ENCODE measurements around the gene MATK.

Gene MATK

GRCh38 chr19:3826163-3826562, 40.0 kb upstream of the MATK start:
- 83 to 84% methylated on average over 12 of the region's 12 CpGs for WGBS, 2 experiments
- Histone ChIP-seq H3K27me3 (ENCODE audit: control insufficient read depth, insufficient read depth, low read length, poor library complexity, severe bottlenecking) (peaks cover 4% of the 10 kb centered on the region), H3K27ac (ENCODE audit: insufficient read depth, low read depth, low read length, poor library complexity, severe bottlenecking) (no peak overlapping the region)

DNA sequence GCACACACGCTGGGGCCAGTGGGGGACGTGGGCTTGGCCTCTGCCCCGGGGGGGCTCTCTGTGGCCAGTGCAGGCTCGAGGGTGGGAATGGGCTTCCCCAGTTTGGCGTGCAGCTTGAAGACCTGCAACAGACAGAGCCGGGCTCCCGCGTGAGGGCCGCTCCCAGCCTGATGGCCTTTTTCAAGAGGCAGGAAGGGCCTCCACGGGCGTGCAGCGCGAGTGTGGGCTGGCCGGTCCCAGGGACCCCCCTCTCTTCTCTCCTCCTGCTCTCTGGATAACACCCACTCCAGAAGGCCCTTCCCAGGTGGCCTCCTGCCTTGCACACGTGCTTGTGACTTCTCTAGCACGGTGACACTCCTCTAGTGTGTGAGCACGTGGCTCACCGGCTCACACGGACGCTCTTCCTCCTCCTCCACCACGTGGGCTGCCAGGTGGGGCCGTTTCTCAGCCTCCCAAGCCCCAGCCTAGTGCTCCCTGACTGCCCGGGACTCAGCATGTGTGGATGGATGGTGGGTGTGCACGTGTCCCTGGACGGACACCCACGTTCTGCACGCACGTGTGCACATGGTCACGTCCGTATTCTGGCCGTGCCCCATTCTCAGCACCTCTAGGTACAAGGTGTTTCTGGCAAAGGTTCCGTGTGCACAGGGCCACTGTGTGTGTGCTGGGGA, 39.2 kb upstream of the MATK start:
- Histone ChIP-seq H3K4me1 (ENCODE audit: control insufficient read depth, insufficient read depth, low read length) (no peaks in the 10 kb centered on the region), H3K9me3 (ENCODE audit: control insufficient read depth, low read length) (no peaks in the 10 kb centered on the region), H3K27me3 (ENCODE audit: control insufficient read depth, insufficient read depth, low read length, poor library complexity, severe bottlenecking) (peaks cover 4% of the 10 kb centered on the region), H3K4me3 (ENCODE audit: insufficient read depth, low read depth, low read length) (no peak overlapping the region), H3K27ac (ENCODE audit: insufficient read depth, low read depth, low read length, poor library complexity, severe bottlenecking) (no peak overlapping the region), H3K36me3 (ENCODE audit: control insufficient read depth, insufficient read depth, low read length) (no peaks in the 10 kb centered on the region)
- 89% methylated on average over 32 of the region's 32 CpGs for WGBS, 2 experiments

More at GRCh38 chr19:3826163-3826562, 40.0 kb upstream of the MATK start:
- Histone ChIP-seq H3K9me3 (ENCODE audit: control insufficient read depth, low read length) (no peaks in the 10 kb centered on the region), H3K36me3 (ENCODE audit: control insufficient read depth, insufficient read depth, low read length) (no peaks in the 10 kb centered on the region), H3K4me3 (ENCODE audit: insufficient read depth, low read depth, low read length) (no peak overlapping the region), H3K4me1 (ENCODE audit: control insufficient read depth, insufficient read depth, low read length) (no peaks in the 10 kb centered on the region)

- H3K36me3 ChIP-seq (ENCODE audit: control insufficient read depth, insufficient read depth, low read length), result no peaks in the 10 kb centered on the region
- peaks cover 4% of the 10 kb centered on the region for H3K27me3 ChIP-seq (ENCODE audit: control insufficient read depth, insufficient read depth, low read length, poor library complexity, severe bottlenecking)
- 89 to 94% methylated on average over 10 of the region's 10 CpGs for WGBS, 2 experiments
- no peak overlapping the region for H3K27ac ChIP-seq (ENCODE audit: insufficient read depth, low read depth, low read length, poor library complexity, severe bottlenecking)
- H3K9me3 ChIP-seq (ENCODE audit: control insufficient read depth, low read length), result no peaks in the 10 kb centered on the region
- H3K4me1 ChIP-seq (ENCODE audit: control insufficient read depth, insufficient read depth, low read length), result no peaks in the 10 kb centered on the region
- H3K4me3 ChIP-seq (ENCODE audit: insufficient read depth, low read depth, low read length), result no peak overlapping the region
Measured at GRCh38 chr19:3823350-3823713, 37.2 kb upstream of the MATK start.

DNA sequence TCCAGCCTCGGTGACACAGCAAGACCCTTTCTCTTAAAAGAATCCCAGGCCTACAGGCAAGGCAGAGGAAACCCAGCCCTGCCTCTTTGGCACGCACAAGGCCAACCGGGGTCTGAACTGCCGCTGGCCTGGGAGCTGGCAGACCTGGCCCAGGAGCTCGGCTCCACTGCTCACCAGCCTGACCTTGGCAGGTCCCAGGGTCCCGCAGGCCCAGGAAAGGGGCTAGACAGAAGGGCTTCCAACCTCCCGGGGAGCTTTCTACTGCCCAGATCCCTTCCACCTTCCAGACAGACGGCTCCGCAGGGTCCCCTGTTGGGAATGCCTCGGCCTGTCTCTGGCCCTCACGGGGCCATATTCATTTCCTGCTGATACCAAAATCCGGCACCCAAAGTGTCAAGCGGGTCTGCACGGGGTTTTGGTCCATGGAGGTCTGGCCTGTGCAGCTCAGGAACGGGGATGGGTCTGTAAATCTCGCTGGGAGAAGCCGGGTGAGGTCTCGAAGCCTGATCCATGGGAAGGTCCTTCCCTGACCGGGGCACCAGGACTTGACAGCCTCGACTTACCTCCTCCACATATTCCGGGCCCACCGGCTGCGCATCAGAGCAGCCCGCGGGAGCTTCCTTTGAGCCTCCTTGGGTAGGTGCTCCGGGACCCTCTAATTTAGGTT, 36.6 kb upstream of the MATK start:
- Histone ChIP-seq H3K27ac (ENCODE audit: insufficient read depth, low read depth, low read length, poor library complexity, severe bottlenecking) (no peak overlapping the region), H3K4me3 (ENCODE audit: insufficient read depth, low read depth, low read length) (no peak overlapping the region)
- WGBS, 2 experiments, result 93 to 94% methylated on average over 26 of the region's 26 CpGs

DNA sequence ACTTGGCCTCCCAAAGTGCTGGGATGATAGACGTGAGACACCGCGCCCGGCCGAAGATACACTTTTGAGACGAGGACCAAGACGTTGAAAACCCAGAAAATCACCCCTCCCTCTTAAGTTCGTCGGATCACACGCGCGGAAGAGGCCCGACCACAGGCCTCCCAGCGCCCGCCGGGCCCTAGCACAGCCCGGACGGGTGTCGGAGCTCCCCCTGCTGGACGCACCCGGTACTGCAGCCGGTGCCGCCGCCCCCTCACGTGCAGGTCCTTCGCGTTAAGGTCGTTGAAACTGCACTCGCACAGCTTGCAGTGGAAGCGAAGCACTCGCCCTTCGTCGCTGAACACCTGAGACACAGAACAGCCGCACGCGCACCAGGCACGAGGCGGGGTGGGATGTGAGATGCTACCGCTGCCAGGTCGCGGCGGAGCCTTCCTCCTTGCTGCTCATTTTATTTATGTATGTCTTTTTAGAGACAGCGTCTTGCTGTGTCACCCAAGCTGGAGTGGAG, 35.7 kb upstream of the MATK start:
- Histone ChIP-seq H3K27ac (ENCODE audit: insufficient read depth, low read depth, low read length, poor library complexity, severe bottlenecking) (no peak overlapping the region), H3K27me3 (ENCODE audit: control insufficient read depth, insufficient read depth, low read length, poor library complexity, severe bottlenecking) (peaks cover 4% of the 10 kb centered on the region), H3K9me3 (ENCODE audit: control insufficient read depth, low read length) (no peaks in the 10 kb centered on the region), H3K4me3 (ENCODE audit: insufficient read depth, low read depth, low read length) (no peak overlapping the region), H3K36me3 (ENCODE audit: control insufficient read depth, insufficient read depth, low read length) (no peaks in the 10 kb centered on the region), H3K4me1 (ENCODE audit: control insufficient read depth, insufficient read depth, low read length) (no peaks in the 10 kb centered on the region)
- WGBS, 2 experiments, result 31 to 33% methylated on average over 43 of the region's 43 CpGs

More for the DNA sequence above, 36.6 kb upstream of the MATK start:
- H3K9me3 ChIP-seq (ENCODE audit: control insufficient read depth, low read length), result no peaks in the 10 kb centered on the region
- H3K27me3 ChIP-seq (ENCODE audit: control insufficient read depth, insufficient read depth, low read length, poor library complexity, severe bottlenecking), result peaks cover 4% of the 10 kb centered on the region
- no peaks in the 10 kb centered on the region for H3K4me1 ChIP-seq (ENCODE audit: control insufficient read depth, insufficient read depth, low read length)
- no peaks in the 10 kb centered on the region for H3K36me3 ChIP-seq (ENCODE audit: control insufficient read depth, insufficient read depth, low read length)

- no peaks in the 10 kb centered on the region for H3K9me3 ChIP-seq (ENCODE audit: control insufficient read depth, low read length)
- peaks cover 4% of the 10 kb centered on the region for H3K27me3 ChIP-seq (ENCODE audit: control insufficient read depth, insufficient read depth, low read length, poor library complexity, severe bottlenecking)
- WGBS, 2 experiments, result 93 to 95% methylated on average over 23 of the region's 23 CpGs
Measured at GRCh38 chr19:3821156-3821555, 35.0 kb upstream of the MATK start.

GRCh38 chr19:3819989-3820388, 33.8 kb upstream of the MATK start:
- Histone ChIP-seq H3K36me3 (ENCODE audit: control insufficient read depth, insufficient read depth, low read length) (no peaks in the 10 kb centered on the region), H3K27ac (ENCODE audit: insufficient read depth, low read depth, low read length, poor library complexity, severe bottlenecking) (no peak overlapping the region), H3K27me3 (ENCODE audit: control insufficient read depth, insufficient read depth, low read length, poor library complexity, severe bottlenecking) (peaks cover 4% of the 10 kb centered on the region), H3K9me3 (ENCODE audit: control insufficient read depth, low read length) (no peaks in the 10 kb centered on the region), H3K4me3 (ENCODE audit: insufficient read depth, low read depth, low read length) (no peak overlapping the region), H3K4me1 (ENCODE audit: control insufficient read depth, insufficient read depth, low read length) (no peaks in the 10 kb centered on the region)
- WGBS, 2 experiments, result 93 to 95% methylated on average over 19 of the region's 19 CpGs

More at GRCh38 chr19:3821156-3821555, 35.0 kb upstream of the MATK start:
- Histone ChIP-seq H3K4me3 (ENCODE audit: insufficient read depth, low read depth, low read length) (no peak overlapping the region), H3K36me3 (ENCODE audit: control insufficient read depth, insufficient read depth, low read length) (no peaks in the 10 kb centered on the region), H3K27ac (ENCODE audit: insufficient read depth, low read depth, low read length, poor library complexity, severe bottlenecking) (no peak overlapping the region), H3K4me1 (ENCODE audit: control insufficient read depth, insufficient read depth, low read length) (no peaks in the 10 kb centered on the region)

DNA sequence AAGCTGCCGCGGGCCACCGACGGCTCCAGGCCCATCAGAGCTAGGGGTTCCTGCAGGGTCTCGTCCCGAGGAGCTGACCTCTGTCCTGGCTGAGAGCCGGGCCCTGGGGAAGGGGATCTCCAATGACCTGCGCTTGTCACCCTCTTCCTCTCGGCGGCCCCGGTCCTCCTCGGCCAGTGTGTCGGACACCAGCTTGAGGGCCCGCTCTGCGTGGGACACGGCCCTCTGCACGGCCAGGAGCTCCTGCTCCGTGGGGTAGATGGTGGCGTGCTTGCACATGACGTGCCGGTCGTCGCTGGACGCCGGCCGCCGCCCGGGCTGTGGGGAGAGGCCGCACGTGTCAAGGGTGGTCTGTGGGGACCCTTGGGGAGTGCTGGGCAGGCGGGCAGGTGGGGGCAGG, 32.7 kb upstream of the MATK start:
- Histone ChIP-seq H3K9me3 (ENCODE audit: control insufficient read depth, low read length) (no peaks in the 10 kb centered on the region), H3K27me3 (ENCODE audit: control insufficient read depth, insufficient read depth, low read length, poor library complexity, severe bottlenecking) (peaks cover 4% of the 10 kb centered on the region), H3K27ac (ENCODE audit: insufficient read depth, low read depth, low read length, poor library complexity, severe bottlenecking) (no peak overlapping the region), H3K4me3 (ENCODE audit: insufficient read depth, low read depth, low read length) (no peak overlapping the region), H3K36me3 (ENCODE audit: control insufficient read depth, insufficient read depth, low read length) (no peaks in the 10 kb centered on the region), H3K4me1 (ENCODE audit: control insufficient read depth, insufficient read depth, low read length) (no peaks in the 10 kb centered on the region)
- 89 to 90% methylated on average over 31 of the region's 31 CpGs for WGBS, 2 experiments

DNA sequence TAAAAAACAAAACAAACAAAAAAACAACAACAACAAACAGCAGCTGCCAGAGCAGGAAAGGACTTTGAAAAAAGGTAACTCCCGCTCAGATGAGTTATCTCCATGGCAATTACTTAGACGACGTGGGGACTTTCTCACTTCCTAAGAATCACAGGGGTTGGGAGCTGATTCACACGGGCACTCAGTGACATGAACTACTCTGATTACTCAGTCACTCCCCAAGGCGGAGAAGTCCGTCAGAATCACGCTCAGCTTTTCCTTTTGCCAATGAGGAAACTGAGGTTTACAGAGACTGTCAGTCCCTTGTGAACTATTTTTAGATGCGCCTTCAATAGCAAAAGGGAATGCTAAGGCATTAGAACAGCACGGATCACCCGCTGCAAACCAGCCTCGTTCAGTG, 32.3 kb upstream of the MATK start:
- no peak overlapping the region for H3K4me3 ChIP-seq (ENCODE audit: insufficient read depth, low read depth, low read length)
- H3K27ac ChIP-seq (ENCODE audit: insufficient read depth, low read depth, low read length, poor library complexity, severe bottlenecking), result no peak overlapping the region
- H3K9me3 ChIP-seq (ENCODE audit: control insufficient read depth, low read length), result no peaks in the 10 kb centered on the region
- H3K27me3 ChIP-seq (ENCODE audit: control insufficient read depth, insufficient read depth, low read length, poor library complexity, severe bottlenecking), result peaks cover 4% of the 10 kb centered on the region
- WGBS, 2 experiments, result 85 to 86% methylated on average over 11 of the region's 11 CpGs
- no peaks in the 10 kb centered on the region for H3K36me3 ChIP-seq (ENCODE audit: control insufficient read depth, insufficient read depth, low read length)
- H3K4me1 ChIP-seq (ENCODE audit: control insufficient read depth, insufficient read depth, low read length), result no peaks in the 10 kb centered on the region

DNA sequence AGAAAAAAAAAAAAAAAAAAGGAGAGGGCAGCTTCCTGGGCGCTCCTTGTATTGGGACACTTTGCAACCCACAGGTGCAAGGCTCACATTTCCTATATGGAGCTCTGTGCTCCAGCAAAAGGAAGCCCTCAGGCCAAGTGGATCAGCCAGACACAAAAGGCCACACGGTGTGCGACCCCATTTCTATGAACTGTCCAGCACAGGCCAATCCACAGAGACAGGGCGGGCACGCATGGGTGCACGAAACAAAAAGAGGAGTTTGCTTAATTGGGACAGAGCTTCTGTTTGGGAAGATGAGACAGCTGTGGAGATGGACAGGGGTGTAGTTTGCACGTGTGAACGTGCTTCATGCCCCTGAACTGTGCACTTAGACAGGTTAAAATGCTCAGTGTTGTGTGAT, 31.6 kb upstream of the MATK start:
- Histone ChIP-seq H3K36me3 (ENCODE audit: control insufficient read depth, insufficient read depth, low read length) (no peaks in the 10 kb centered on the region), H3K27ac (ENCODE audit: insufficient read depth, low read depth, low read length, poor library complexity, severe bottlenecking) (no peak overlapping the region), H3K9me3 (ENCODE audit: control insufficient read depth, low read length) (no peaks in the 10 kb centered on the region), H3K4me3 (ENCODE audit: insufficient read depth, low read depth, low read length) (no peak overlapping the region), H3K4me1 (ENCODE audit: control insufficient read depth, insufficient read depth, low read length) (no peaks in the 10 kb centered on the region), H3K27me3 (ENCODE audit: control insufficient read depth, insufficient read depth, low read length, poor library complexity, severe bottlenecking) (peaks cover 4% of the 10 kb centered on the region)
- 91 to 95% methylated on average over 8 of the region's 8 CpGs for WGBS, 2 experiments

All from ectodermal cell (in vitro differentiated cells).